ENCODE results near the gene RPS19BP1. TPM values are rescaled to one million over a fixed set of nuclear protein-coding genes. Genes with fewer than 3 reads are reported as not detected.

RPS19BP1 gene
- total RNA-seq, 1 experiment from 2014 or later: 97.2 TPM

DNA sequence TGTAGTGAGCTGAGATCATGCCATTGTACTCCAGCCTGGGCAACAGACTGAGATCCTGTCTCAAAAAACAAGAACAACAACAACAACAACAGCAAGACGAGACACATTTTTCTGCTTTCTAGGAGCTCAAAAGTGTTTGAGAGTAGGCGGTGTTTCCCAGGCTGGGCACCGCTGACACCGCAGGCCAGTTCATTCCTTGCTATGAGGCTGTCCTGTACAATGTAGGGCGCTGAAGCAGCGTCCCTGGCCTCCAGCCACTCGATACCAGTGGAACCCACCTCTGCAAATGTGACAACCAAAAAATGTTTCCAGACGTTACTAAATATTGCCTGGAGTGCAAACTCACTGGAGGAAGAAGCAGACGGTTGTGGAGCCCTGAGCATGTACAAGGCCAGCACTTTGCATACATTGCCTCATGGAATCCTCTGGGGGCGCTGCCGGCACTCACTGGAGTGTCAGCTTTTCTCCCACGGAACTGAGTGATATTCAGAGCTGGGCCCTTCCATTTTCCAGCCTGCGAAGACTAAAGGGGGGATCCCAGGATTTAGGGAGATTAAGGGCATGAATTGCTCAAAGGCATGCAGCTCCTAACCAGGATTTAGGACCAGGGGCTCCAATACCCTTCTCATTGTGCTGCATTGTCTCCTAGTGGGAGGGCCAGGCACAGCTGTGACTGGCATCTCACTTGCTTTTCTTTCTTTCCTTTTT lies 36.3 kb downstream of the RPS19BP1 start:
- Histone ChIP-seq H3K36me3 (ENCODE audit: insufficient read depth, low read length, poor library complexity, severe bottlenecking) (no peaks in the 10 kb centered on the region), H3K27ac (ENCODE audit: low read depth, low read length, poor library complexity, severe bottlenecking) (no peak overlapping the region), H3K27me3 (replicated peaks; ENCODE audit: insufficient read depth, low read depth, low read length, poor library complexity) (no peaks in the 10 kb centered on the region), H3K4me1 (ENCODE audit: insufficient read depth, low read length, poor library complexity, severe bottlenecking) (peaks cover 12% of the 10 kb centered on the region), H3K9me3 (ENCODE audit: low read depth, low read length, poor library complexity, severe bottlenecking) (no peaks in the 10 kb centered on the region), H3K4me3 (ENCODE audit: low read depth, low read length, poor library complexity, severe bottlenecking) (no peak overlapping the region)
- BruUV-seq (replicated peaks): no TSS peak
- POLR2A ChIA-PET (ENCODE audit: low non-redundant PET): interaction anchor here (0.5 kb wide), 1 partner anchor 24 kb away, joined by 3 read pairs; no protein-coding TSS in a partner anchor
- CTCF ChIA-PET: interaction anchor here (0.6 to 2.2 kb wide), 8 partner anchors 13 to 122 kb away, joined by 3 to 26 read pairs (median 4); no protein-coding TSS in a partner anchor
- intact Hi-C loops (cut with micrococcal nuclease; ENCODE audit: unreplicated experiment): no loop called here
- no peak for TF ChIP-seq EZH2 (IDR thresholded peaks at IDR 0.05; ENCODE audit: borderline replicate concordance, low read depth, low read length, poor library complexity, severe bottlenecking)
- TF ChIP-seq, protein P1, sequence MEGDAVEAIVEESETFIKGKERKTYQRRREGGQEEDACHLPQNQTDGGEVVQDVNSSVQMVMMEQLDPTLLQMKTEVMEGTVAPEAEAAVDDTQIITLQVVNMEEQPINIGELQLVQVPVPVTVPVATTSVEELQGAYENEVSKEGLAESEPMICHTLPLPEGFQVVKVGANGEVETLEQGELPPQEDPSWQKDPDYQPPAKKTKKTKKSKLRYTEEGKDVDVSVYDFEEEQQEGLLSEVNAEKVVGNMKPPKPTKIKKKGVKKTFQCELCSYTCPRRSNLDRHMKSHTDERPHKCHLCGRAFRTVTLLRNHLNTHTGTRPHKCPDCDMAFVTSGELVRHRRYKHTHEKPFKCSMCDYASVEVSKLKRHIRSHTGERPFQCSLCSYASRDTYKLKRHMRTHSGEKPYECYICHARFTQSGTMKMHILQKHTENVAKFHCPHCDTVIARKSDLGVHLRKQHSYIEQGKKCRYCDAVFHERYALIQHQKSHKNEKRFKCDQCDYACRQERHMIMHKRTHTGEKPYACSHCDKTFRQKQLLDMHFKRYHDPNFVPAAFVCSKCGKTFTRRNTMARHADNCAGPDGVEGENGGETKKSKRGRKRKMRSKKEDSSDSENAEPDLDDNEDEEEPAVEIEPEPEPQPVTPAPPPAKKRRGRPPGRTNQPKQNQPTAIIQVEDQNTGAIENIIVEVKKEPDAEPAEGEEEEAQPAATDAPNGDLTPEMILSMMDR (conservative IDR thresholded peaks at IDR 0.05; ENCODE audit: low read depth, low read length): peak; percentile 89
- peak; percentile 86 for DNase-seq (ENCODE audit: low spot score)

DNA sequence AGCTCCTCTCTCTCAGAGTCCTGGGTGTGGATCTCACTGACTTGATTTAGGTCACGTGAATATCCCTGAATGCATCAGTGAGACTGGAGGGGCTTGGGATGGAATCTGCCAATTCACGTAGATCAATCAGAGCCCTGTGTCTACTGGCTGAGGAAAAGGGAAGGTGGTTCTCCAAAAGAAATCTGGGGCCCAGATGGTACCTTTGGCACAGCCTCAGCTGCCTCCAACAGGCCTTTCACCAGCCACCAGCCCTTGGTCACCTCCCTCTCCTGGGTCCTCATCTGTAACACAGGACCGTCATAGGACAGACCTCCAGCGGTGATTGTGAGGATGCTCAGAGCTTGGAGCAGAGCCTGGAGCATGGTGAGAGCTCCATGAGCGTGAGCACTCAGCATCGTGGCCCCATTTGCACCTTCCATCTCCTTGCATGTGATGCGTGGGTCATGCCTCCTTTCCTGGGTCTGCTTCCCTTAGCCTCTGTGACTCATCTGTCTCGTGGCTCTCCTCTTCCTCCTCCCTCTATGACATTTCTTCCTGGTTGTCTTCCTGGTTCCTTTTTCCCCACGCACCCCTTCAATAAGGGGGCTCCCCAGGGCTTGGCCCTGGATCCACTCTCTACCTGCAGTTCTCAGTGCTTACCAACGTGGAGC lies 38.0 kb downstream of the RPS19BP1 start:
- peaks cover 6% of the 10 kb centered on the region for H3K4me1 ChIP-seq (ENCODE audit: insufficient read depth, low read length, poor library complexity, severe bottlenecking)
- no peak for TF ChIP-seq EZH2 (IDR thresholded peaks at IDR 0.05; ENCODE audit: borderline replicate concordance, low read depth, low read length, poor library complexity, severe bottlenecking)
- TF ChIP-seq, protein P1 (conservative IDR thresholded peaks at IDR 0.05; ENCODE audit: low read depth, low read length): no peak
- no peaks in the 10 kb centered on the region for H3K27me3 ChIP-seq (replicated peaks; ENCODE audit: insufficient read depth, low read depth, low read length, poor library complexity)
- intact Hi-C loops (cut with micrococcal nuclease; ENCODE audit: unreplicated experiment): no loop called here
- no peaks in the 10 kb centered on the region for H3K9me3 ChIP-seq (ENCODE audit: low read depth, low read length, poor library complexity, severe bottlenecking)
- ChIA-PET CTCF (interaction anchor here (0.6 to 2.0 kb wide), 3 partner anchors 35 to 101 kb away, joined by 3 to 20 read pairs (median 4); no protein-coding TSS in a partner anchor), POLR2A (ENCODE audit: low non-redundant PET) (no interaction called here)
- no peak for DNase-seq (ENCODE audit: low spot score)
- BruUV-seq (replicated peaks): no TSS peak
- no peak overlapping the region for H3K4me3 ChIP-seq (ENCODE audit: low read depth, low read length, poor library complexity, severe bottlenecking)
- no peaks in the 10 kb centered on the region for H3K36me3 ChIP-seq (ENCODE audit: insufficient read depth, low read length, poor library complexity, severe bottlenecking)
- H3K27ac ChIP-seq (ENCODE audit: low read depth, low read length, poor library complexity, severe bottlenecking): no peak overlapping the region

DNA sequence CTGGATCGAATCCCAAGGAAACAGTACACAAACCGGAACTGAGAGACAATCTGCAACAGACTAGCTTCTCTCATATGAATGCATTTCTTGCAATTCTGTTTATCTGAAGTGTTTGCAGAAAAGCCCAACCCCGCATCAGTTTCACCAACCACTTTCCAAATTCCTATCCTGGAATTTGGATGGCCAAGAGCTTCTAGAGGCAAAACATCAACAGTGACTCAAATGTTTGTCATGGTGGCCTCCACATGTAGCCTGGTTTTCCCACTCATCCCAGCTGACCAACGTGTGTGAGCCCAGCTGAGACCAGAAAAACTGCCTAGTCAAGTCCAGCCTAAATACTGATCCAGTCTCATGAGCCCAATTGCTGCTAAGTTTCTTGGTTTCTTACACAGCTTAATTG lies 38.8 kb downstream of the RPS19BP1 start:
- POLR2A ChIA-PET (ENCODE audit: low non-redundant PET): interaction anchor here (0.6 kb wide), 1 partner anchor 18 kb away, joined by 4 read pairs; no protein-coding TSS in a partner anchor
- DNase-seq (ENCODE audit: low spot score): no peak
- no peak overlapping the region for H3K27ac ChIP-seq (ENCODE audit: low read depth, low read length, poor library complexity, severe bottlenecking)
- no peak overlapping the region for H3K4me3 ChIP-seq (ENCODE audit: low read depth, low read length, poor library complexity, severe bottlenecking)
- intact Hi-C loops (cut with micrococcal nuclease; ENCODE audit: unreplicated experiment): no loop called here
- no peak for TF ChIP-seq EZH2 (IDR thresholded peaks at IDR 0.05; ENCODE audit: borderline replicate concordance, low read depth, low read length, poor library complexity, severe bottlenecking)
- TF ChIP-seq, protein P1 (conservative IDR thresholded peaks at IDR 0.05; ENCODE audit: low read depth, low read length): no peak
- H3K36me3 ChIP-seq (ENCODE audit: insufficient read depth, low read length, poor library complexity, severe bottlenecking): no peaks in the 10 kb centered on the region
- peaks cover 6% of the 10 kb centered on the region for H3K4me1 ChIP-seq (ENCODE audit: insufficient read depth, low read length, poor library complexity, severe bottlenecking)
- no TSS peak for BruUV-seq (replicated peaks)
- CTCF ChIA-PET: interaction anchor here (0.6 to 2.0 kb wide), 2 partner anchors 36 to 100 kb away, joined by 4 to 20 read pairs; no protein-coding TSS in a partner anchor
- H3K27me3 ChIP-seq (replicated peaks; ENCODE audit: insufficient read depth, low read depth, low read length, poor library complexity): no peaks in the 10 kb centered on the region
- no peaks in the 10 kb centered on the region for H3K9me3 ChIP-seq (ENCODE audit: low read depth, low read length, poor library complexity, severe bottlenecking)
